ENCODE measurements around the gene HECA.

GRCh38 chr6:139186242-139186641 lies 51.4 kb downstream of the HECA start:
- no peak for TF ChIP-seq SMARCA5 (IDR thresholded peaks at IDR 0.05)
- TF ChIP-seq CTCF (IDR thresholded peaks at IDR 0.05 in 2 of 3, conservative IDR thresholded peaks at IDR 0.05 in 1 of 3; ENCODE audit: control insufficient read depth in 2 of 3, extremely low read depth in 1 of 3, insufficient read depth in 1 of 3, low read depth in 3 of 3, low read length in 3 of 3), result no peak
- no peak for TF ChIP-seq TCF12 (IDR thresholded peaks at IDR 0.05; ENCODE audit: low read depth, low read length)
- no peak for TF ChIP-seq CHD2 (IDR thresholded peaks at IDR 0.05; ENCODE audit: borderline replicate concordance, low read depth, low read length)
- no peak for TF ChIP-seq NFYB (IDR thresholded peaks at IDR 0.05; ENCODE audit: insufficient read depth, low read depth, low read length)
- TF ChIP-seq NKRF (conservative IDR thresholded peaks at IDR 0.05), result no peak
